Testis (tissue), 5 donors: ENCODE data around the gene DLAT. TPM values are rescaled to one million over a fixed set of nuclear protein-coding genes. Genes with fewer than 3 reads are reported as not detected.

Source experiments
- DNase-seq: peaks from one replicate; pipeline ENCODE4 v3.0.0-alpha.2; 2019
- H3K27ac ChIP-seq, 2 donors: fragments of 200-600 bp; sonication (generic); one replicate each; pipeline ENCODE4 v1.5.1; 2019
- H3K27me3 ChIP-seq: fragments of 200-600 bp; sonication (generic); one replicate; pipeline ENCODE4 v1.5.1; 2019
- H3K36me3 ChIP-seq: fragments of 200-600 bp; sonication (generic); one replicate; pipeline ENCODE4 v1.5.1; 2017; ENCODE audit warnings: low read depth; ENCODE audit errors: missing control alignments
- H3K4me1 ChIP-seq: fragments of 200-600 bp; sonication (generic); one replicate; pipeline ENCODE4 v1.5.1; 2019
- H3K4me3 ChIP-seq, 2 donors: fragments of 200-600 bp; sonication (generic); one replicate each; pipeline ENCODE4 v1.5.1; 2017 to 2019
- H3K9me3 ChIP-seq: fragments of 200-600 bp; sonication (generic); one replicate; pipeline ENCODE4 v1.5.1; 2017
- POLR2A ChIP-seq: fragments of 450-650 bp; IDR thresholded peaks from one replicate; pipeline ENCODE4 v1.6.1; 2017; ENCODE audit warnings: antibody characterized with exemption, mild to moderate bottlenecking, moderate library complexity
- WGBS, 2 donors: methylation state at CpG; one replicate each; pipeline ENCODE4 v1.1.5; 2018; 5-methylcytosine and 5-hydroxymethylcytosine counted together
- intact Hi-C: fragments of 100-400 bp; cut with DNase I; formaldehyde crosslinking; loops from one replicate; pipeline ENCODE4 v1.15.1; 2023; ENCODE audit warnings: low total_unique reads
- long read RNA-seq, 2 donors: transcript quantifications; one replicate each; lab custom pipeline, GENCODE V29; 2026
- polyA plus RNA-seq: library from polyadenylated mRNA; stranded (reverse); fragments of 350-450 nt; fragmentation: Illumina TruSeq; extraction: RNeasy Lipid Tissue Mini Kit (QIAGEN cat#74804); gene quantifications from one replicate; pipeline ENCODE4 v1.2.3, GENCODE V29; 2014; ENCODE audit warnings: low read depth, low replicate concordance; ENCODE audit not compliant: insufficient read depth
- total RNA-seq, 2 donors: library from RNA; depleted of rRNA; stranded (reverse); fragments of >200 nt; gene quantifications; one replicate each; pipeline ENCODE4 v1.2.3, GENCODE V29; 2016
- TF ChIP-seq, protein P1 (sequence below), 3 experiments: fragments of 450-650 bp in 2 of 3; fragments of 200-600 bp in 1 of 3; sonication (generic) in 1 of 3; IDR thresholded peaks; one replicate each; pipeline ENCODE4 v1.5.1; 2016 to 2019; ENCODE audit warnings: antibody characterized with exemption in 3 of 3, mild to moderate bottlenecking in 2 of 3, moderate library complexity in 1 of 3

DLAT gene
- total RNA-seq (10 to 100 TPM; 20.9 to 21.9 TPM), polyA plus RNA-seq (23.2 TPM)
- long read RNA-seq, donor 1, full-length matches to known transcripts, result 12 of 23 reads
- long read RNA-seq, donor 1, partial matches to known transcripts, result 11 of 23 reads
- long read RNA-seq, donor 1, other reads (novel, unspliced or antisense), result 0 of 23 reads
- long read RNA-seq, donor 2, full-length matches to known transcripts, result 5 of 10 reads
- long read RNA-seq, donor 2, partial matches to known transcripts, result 5 of 10 reads
- long read RNA-seq, donor 2, other reads (novel, unspliced or antisense), result 0 of 10 reads

DNA sequence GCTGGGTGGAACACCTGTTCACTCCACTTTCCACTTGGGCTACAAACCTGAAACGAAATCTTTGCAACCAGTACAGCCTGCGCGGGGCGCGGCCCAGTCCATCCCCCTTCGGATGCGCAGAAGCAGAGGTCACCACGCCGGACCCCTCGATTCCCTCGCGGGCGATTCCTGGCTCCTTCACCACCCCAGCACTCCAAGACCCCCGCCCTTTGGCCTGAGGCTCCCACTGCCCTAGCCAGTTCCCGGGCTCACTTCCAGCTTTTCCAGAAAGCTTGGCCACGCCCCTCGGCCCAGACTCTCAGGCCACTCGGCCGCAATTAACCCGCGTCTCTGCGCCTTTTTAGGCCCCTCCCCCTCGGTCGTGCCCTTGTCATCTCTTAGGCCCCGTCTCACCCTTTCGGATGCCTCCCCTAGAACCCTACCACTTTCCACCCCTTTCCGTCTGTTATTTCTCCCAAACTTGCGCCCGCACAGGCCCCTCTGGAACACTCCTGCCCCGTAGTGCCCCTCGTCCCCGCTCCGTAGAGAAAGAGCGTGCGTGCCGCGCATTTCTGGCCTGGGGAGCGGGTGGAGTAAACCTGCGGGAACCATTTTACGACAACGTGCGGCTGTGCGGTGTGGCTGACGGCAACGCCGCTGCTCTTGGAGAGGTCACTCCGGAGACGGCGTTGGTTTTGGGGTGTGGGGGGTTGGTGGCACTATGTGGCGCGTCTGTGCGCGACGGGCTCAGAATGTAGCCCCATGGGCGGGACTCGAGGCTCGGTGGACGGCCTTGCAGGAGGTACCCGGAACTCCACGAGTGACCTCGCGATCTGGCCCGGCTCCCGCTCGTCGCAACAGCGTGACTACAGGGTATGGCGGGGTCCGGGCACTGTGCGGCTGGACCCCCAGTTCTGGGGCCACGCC is at the start of gene DLAT:
TSS of gene DLAT (plus strand) at position 636 of the 906 bp plus-strand sequence. CDS start at position 701, 65 bp downstream.
- Histone ChIP-seq H3K27me3 (no peaks in the 10 kb centered on the region), H3K9me3 (no peaks in the 10 kb centered on the region), H3K4me1 (peaks cover 9% of the 10 kb centered on the region), H3K27ac (peak within 1 kb of the TSS; percentile 81 to 84), H3K4me3 (peak within 1 kb of the TSS; percentile 68 to 90), H3K36me3 (no peaks in the 10 kb centered on the region)
- TF ChIP-seq POLR2A, result no peak
- TF ChIP-seq, protein P1, sequence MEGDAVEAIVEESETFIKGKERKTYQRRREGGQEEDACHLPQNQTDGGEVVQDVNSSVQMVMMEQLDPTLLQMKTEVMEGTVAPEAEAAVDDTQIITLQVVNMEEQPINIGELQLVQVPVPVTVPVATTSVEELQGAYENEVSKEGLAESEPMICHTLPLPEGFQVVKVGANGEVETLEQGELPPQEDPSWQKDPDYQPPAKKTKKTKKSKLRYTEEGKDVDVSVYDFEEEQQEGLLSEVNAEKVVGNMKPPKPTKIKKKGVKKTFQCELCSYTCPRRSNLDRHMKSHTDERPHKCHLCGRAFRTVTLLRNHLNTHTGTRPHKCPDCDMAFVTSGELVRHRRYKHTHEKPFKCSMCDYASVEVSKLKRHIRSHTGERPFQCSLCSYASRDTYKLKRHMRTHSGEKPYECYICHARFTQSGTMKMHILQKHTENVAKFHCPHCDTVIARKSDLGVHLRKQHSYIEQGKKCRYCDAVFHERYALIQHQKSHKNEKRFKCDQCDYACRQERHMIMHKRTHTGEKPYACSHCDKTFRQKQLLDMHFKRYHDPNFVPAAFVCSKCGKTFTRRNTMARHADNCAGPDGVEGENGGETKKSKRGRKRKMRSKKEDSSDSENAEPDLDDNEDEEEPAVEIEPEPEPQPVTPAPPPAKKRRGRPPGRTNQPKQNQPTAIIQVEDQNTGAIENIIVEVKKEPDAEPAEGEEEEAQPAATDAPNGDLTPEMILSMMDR (IDR thresholded peaks at IDR 0.05), result no peak
- DNase-seq, result peak; percentile 89
- 1% methylated on average over 43 to 54 of the region's 71 CpGs for WGBS, 2 donors
- intact Hi-C loops, result no loop called here

DNA sequence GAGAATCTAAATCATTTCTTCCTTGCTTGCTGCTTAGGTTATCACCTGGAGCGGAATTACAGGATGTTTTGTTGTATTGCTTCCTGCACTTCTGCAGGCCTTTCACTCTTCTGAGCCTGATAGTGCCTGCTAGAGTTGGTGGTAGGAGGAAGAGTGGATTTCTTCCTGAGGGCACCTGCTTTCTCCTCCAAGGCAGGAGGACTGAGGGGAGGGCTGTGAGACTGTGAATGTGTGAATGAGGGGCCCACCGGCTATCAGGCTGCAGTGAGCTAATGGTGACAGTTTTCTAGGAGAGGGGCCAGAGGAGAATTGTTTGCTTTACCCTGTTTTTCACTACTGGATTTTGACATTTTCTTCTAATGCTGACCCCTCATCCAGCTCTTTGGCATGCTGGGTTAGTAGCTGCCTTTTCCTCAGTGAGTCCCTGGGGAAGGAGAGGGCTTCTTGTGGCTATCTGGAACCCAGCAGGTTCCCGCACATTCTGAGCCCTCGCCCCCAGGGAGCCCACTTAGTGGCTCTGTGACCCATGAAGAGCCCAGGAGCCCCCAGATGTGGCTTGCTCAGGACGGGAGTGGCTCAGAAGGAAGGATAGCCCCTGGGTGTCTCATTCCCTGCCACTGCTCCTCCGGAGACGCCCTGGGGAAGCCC is 49.0 kb upstream of the DLAT start:
- intact Hi-C loops, result loop anchor here (5.0 kb wide), 1 partner anchor 39 kb away; the partner anchor contains the start of gene DIXDC1
- Histone ChIP-seq H3K36me3 (no peaks in the 10 kb centered on the region), H3K4me1 (no peaks in the 10 kb centered on the region), H3K27me3 (no peaks in the 10 kb centered on the region), H3K4me3 (peak overlapping the region; percentile 63 to 67), H3K27ac (peak overlapping the region in 1 of 2 donors; percentile 88), H3K9me3 (no peaks in the 10 kb centered on the region)
- no peak for DNase-seq
- TF ChIP-seq, protein P1 (IDR thresholded peaks at IDR 0.05), result no peak
- no peak for TF ChIP-seq POLR2A
- WGBS, 2 donors, result 37 to 49% methylated on average over 7 of the region's 7 CpGs

DNA sequence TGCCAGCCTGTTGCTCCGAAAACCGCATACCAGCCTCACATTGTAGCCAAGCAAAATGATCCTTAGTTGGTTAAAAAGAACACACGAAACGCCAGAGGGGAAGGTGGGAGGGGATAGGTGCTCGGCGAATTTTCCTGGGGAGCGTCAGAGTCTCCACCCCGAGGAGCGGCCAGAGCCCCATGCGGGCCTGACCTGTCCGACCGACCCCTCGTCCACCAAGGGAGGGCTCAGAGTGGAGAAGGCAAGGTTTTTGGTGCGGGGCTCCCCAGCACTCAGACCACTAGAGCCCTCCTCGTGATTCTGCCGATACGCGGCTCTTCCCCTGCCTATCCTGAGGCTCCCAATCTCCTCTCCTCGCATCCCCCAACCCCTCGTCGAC is 48.5 kb upstream of the DLAT start:
- TF ChIP-seq, protein P1 (IDR thresholded peaks at IDR 0.05), result no peak
- no peak for TF ChIP-seq POLR2A
- 6 to 11% methylated on average over 17 to 19 of the region's 21 CpGs for WGBS, 2 donors
- peak; percentile 23 for DNase-seq
- H3K27ac ChIP-seq, result peak overlapping the region; percentile 76 to 88
- H3K27me3 ChIP-seq, result no peaks in the 10 kb centered on the region
- peak overlapping the region; percentile 63 to 67 for H3K4me3 ChIP-seq
- no peaks in the 10 kb centered on the region for H3K4me1 ChIP-seq
- no peaks in the 10 kb centered on the region for H3K36me3 ChIP-seq
- no peaks in the 10 kb centered on the region for H3K9me3 ChIP-seq
- intact Hi-C loops, result loop anchor here (5.0 kb wide), 1 partner anchor 39 kb away; the partner anchor contains the start of gene DIXDC1

DNA sequence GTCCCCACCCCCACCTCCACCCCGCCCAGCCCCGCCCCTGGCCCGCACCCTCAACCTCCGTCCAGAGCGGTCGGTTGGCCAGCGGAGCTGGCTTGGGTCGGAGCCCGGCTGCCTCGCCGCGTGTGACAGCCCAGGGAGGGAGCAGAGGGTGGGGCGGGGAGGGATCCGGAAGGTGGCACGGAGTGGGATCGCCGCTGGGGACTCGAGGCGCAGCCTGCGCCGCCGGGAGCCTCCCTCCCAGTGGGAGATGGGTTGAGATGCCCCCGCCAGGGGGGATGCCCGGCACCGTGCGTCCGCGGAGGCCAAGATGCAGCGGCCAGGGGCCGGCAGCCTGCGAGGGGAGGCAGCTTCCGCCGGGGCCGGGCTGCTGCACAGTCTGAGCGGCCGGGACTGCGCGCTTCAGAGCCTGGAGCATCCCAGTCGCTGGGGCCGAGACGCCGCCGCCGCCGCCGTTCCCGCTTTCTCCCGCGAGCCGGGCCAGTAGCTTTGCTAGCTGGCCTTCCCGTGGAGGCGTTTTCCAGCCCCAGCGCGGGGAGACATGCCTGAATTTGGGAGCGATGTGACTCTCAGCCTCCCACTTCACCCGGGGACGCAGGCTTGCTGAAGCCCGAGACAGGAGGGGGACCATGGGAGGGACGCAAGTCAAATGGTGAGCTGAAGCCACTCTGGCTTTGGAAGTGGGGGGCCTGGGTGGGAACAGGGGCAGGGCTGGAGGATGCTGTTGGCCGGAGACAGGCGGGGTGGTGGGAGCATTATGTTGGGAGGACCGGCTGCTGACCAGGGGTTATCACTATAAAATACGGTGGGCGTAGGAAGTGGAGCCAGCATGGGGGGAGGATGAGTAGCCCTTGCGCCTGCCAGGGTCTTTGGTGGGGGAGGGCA is 47.8 kb upstream of the DLAT start:
- H3K36me3 ChIP-seq, result no peaks in the 10 kb centered on the region
- intact Hi-C loops, result loop anchor here (5.0 kb wide), 1 partner anchor 40 kb away; the partner anchor contains the start of gene DIXDC1
- WGBS, 2 donors, result 2 to 3% methylated on average over 14 to 34 of the region's 65 CpGs

More for the DNA sequence above, 47.8 kb upstream of the DLAT start:
- Histone ChIP-seq H3K4me3 (peak overlapping the region; percentile 63 to 67), H3K4me1 (no peaks in the 10 kb centered on the region), H3K27me3 (no peaks in the 10 kb centered on the region), H3K27ac (peak overlapping the region; percentile 76 to 88), H3K9me3 (no peaks in the 10 kb centered on the region)
- DNase-seq, result peak; percentile 56
- no peak for TF ChIP-seq POLR2A
- TF ChIP-seq, protein P1 (IDR thresholded peaks at IDR 0.05), result no peak
